Left kidney (tissue), 2 donors: Measurements from ENCODE around the gene GRM8. TPM values are rescaled to one million over a fixed set of nuclear protein-coding genes. Genes with fewer than 3 reads are reported as not detected.

Experiments
- DNase-seq: peaks from one replicate; pipeline ENCODE4 v3.0.0-alpha.2; 2013
- polyA plus RNA-seq: library from polyadenylated mRNA; unstranded; fragments of 120-200 nt; gene quantifications from one replicate; pipeline ENCODE4 v1.2.1, GENCODE V29; 2013; ENCODE audit not compliant: insufficient read length

Gene GRM8
- polyA plus RNA-seq, 1 donor, result 10.4 TPM

DNA sequence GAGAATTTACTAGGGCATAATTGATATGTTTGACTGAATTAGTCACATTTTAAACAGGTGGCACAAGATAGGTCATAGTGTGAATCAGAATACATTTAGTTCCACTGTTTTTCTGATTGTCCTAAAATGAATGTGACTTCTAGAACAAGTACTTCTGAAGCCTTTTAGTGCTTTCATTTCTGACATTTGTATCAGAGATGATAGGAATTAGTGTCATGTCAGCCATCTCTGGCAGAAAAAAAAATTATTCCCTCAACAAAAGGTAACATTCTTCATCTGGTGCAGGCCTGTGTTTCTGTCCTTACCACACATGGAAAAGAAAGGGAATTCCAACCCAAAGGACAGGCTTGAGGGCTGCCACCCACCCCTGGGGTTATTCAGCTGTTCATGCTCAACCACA is 21.3 kb downstream of the GRM8 start:
- DNase-seq, result no peak

DNA sequence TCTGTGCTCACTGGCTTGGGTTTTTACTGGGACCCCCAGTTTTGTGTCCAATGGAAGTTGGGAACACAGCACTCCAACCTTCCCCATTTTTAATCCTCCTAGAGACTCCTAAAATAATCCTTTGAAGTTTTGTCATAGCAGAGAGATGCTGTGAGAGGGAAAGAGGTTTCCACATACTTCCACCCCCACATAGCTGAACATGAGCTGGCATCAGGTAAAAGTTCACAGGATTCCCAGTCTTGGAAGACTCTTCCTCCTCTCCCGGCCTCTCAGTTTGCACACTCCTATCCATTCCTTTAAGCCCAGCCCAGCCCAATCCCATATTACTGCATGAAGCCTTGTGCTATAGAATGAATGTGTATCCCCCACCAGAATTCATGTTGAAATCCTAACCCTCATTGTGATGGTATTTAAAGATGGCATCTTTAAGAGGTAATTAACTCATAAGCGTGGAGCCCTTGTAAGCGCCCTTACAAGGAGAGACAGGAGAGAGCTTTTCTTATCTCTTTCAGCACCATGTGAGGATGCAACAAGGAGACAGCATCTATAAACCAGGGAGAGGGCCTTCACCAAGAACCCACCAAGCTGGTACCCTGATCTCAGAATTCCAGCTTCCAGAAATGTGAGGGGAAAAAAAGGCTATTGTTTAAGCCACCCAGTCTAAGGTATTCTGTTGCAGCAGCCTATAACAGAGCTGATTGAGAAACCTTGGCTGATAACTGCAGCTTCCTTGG is 22.4 kb downstream of the GRM8 start:
- DNase-seq, result no peak

DNA sequence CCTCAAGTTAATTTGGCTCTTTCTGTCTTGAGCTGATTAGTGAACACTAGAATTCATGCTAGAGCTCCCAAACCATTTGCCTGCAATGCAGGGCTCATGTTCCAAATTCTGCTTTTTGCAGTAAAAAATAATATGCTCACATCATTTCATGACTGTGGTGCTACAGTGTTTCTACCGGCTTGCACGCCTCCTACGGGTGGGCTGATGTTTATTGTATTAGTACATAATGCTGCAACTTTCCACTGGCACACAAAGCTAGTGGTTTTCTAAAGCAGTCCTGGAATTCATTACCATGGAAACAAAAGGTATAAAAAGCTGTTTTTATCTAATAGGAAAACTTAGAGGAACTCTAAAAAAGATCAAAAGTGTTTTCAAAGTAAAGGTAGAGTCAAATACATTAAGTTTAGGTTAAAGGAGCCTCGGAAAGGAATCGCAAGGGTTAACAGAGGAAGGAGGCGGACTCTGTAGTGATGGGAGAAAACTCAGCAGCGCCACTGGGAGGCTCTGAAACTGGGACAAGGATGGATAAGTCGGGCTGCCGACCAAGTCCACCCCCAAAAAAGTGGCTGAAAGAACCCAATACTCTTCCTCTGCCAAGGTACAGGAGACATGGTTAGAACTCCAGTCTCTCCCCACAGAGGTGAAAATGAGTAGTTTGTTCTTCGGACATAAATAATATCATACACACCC is 25.9 kb downstream of the GRM8 start:
- DNase-seq, result no peak

DNA sequence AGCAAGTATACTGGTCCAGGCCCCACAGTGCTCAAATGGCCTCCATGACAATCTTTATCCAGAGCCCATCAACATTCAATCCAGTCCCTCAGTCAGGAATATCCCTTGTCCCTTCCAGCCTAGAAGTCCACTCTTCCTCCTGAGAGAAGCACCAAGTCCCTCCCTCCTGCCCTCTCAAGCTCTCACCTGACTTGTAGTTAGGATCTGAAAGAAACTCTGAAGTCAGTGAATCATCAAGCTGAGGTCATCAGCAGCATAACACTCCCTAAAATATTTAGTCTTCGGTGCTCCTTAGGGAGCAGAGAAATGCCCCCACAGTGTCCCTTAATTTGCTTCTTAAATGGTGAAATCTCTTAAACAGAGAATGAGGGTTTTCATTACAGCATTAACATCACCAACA is 31.0 kb downstream of the GRM8 start:
- DNase-seq, result no peak

DNA sequence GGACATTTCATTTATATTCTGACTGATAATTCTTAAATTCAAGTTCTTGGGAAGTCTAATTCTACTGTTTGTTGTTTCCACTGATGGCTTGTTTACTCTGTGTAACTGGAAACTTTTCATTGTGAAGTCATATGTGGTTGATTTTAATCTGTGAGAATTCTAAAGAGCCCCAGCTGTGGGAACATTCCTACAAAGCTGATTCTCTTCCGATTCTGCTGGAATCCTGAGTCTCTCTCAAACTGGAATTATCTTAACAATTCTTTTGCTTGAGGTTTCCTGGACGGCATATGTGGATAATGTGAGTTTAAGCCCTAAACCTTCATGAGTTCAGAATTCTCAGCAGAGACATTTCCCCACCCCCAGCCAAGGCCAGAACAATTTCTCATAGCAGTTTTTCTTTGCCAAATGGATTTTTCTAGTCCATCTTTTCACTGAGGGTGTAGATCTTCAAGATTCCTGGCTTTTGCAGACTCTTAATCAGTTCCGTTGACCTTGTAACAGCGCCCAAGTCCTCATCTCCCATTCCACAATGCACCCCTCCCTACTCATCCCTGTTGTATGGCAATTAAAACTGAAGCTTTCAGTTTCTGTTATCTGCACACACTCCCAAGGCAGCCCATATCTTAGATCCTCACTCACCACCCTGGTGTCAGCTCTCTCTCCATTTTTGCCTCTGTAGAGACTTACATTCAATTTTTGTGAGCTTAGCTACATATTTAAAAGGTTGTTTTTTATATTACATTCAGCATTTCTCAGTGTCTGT is 37.6 kb downstream of the GRM8 start:
- DNase-seq, result no peak

DNA sequence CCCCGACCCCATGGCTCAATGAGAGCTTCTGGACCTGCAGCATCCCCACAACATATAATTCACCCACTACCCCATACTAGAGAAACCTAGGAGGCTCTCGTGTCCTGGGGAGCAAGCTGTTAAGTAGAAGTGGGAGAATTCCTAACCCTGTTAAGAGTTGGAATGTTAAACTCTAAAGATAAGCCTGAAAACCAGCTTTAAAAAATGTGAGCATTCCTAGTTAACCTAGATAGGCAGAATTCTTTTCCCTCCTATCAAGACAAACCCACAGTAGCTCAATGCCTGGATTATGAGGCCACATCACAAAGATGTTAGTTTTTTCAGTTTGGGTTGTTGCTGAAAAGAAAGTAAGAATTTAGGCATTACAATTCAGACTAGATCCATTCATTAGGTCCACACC is 42.9 kb downstream of the GRM8 start:
- DNase-seq, result no peak

DNA sequence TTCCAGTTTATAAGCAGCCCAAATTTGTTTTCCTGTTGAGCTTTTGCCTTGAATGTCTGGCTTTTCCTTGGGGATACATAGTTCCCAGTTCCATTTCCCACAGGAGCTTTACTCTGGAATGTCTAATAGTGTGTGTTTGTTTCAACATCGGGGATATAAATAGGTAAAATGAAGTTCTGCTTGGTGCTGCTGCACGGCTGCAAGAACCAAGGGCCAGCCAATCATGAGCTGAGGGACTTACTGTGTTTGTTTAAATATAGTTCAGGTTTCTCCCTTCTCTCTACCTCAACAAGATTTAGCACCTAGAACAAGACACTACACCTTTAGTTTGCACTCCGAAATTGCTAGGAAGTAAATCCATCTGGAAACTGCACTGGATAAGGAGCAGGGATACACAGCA is 43.9 kb downstream of the GRM8 start:
- DNase-seq, result no peak

DNA sequence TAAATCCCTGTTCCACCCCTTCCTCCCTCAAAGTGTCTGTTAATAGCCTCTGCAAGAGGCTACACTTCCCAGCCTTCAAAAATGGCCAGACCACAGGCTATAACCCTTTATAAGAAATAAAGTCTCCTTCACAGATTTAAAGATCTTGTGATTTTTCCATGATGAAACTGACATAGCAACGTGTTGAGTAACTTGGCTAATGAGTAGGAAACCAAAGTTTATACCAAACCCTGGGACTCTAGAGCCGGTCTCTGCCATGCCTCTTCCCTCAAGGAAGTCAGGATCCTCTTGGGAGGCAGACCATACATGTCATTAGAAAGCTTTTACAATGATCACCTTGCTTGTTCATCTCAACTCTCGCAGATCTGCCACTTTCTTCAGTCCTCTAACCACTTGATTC is 44.4 kb downstream of the GRM8 start:
- no peak for DNase-seq

DNA sequence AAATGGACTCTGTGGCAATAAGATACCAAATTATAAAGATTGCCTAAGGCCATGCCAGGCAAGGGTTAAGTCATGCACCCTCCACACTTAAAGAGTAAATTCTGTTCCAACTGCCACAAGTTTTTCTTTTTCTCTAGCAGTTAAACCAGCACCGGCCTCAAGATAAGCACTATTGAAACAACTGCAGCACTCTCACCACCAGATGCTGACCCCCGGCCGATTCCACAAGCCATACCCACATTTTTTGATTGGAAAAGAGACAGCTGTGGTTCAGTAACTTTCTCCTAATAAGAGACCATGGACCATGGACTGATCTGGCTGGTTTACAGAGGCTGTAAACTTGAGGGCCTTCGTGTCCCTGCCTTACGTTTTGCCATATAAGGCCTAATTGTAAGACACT is 44.9 kb downstream of the GRM8 start:
- DNase-seq, result no peak

DNA sequence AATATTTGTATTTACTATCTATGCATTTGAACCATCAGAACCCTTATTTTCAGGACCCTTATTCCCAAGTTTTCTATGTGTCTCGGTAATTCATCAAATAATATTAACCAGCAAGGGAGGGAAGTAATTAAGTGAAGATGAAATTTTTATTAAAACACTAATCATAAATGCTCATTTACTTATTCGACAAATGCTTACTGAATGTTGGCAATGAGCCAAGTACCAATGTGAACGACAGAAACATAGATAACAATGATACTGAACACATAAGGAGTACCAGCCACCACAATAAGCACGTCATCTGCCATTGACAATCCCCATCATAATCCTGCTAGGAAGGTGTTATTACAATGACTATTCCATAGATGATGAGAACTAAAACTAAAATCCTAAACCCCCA is 45.5 kb downstream of the GRM8 start:
- no peak for DNase-seq

DNA sequence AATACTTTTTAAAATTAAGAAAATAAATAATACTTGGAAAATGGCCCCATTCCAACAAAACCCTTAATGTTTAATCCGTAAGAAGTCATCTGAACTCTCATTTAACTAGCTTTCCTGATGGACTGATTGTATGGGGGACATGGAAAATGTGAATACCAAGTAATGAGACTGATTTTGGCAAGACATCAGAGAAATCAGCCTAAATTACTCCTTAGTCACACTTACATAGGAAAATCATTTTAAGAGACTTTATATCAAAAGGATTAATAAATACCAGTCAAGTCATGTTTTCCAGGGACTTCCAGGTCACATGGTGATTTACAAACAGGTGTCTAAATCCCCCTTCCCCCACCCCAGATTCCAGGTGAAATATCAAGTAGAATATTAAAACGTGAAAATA is 58.2 kb downstream of the GRM8 start:
- DNase-seq, result peak; percentile 21

DNA sequence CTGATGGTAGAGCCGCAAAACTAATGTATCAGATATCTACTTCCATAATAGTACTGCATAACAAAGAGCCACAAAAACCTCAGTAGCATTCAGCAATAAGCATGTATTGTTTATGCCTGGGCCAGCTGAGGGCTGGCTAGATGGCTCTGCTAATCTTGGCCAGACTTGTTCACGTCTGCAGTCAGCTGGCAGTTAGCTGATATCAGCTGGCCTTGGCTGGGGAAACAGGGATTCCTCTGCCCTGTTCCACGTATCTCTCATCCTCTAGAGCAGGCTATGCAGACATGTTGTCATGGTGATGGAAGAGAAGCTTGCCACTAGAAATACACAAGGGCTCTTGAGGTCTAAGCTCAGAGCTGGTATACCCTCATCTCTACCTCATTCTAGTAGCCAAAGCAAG is 62.9 kb downstream of the GRM8 start:
- DNase-seq, result no peak

DNA sequence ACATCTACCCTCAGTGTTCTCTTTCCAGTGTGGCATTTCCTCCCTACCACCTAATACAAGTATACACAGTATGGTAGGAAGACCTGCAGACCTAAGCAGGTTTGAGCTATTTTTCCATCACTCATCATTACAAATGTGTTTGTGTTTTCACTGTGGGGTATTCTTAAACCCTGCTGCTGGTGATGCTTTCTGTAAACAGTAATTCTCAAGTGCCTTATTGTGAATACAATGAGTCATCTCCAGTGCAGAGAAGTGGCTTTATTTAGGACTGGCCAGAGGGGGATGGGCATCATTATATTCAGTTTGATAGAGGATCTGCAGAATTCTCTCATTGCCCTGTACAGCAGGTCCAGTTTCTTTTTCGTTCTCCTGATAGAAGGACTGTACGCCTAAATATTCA is 63.7 kb downstream of the GRM8 start:
- no peak for DNase-seq

DNA sequence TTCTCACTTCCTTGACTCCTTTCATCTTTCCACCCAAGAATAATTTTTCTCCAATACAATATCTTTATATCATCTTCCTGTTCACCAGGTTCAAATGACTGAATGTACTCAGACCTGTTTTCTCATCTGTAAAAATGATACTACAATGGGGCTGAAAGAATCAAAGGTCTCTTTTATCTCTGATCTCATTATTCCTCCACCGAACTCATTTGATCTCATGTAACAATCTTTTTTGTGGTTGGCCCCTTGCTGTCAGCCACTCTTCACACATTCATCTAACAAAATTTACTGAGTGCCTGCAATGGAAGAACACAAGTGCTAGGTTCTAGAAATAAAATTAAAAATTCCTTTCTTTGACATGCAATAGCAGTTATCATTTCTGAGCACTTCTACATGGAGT is 65.0 kb downstream of the GRM8 start:
- DNase-seq, result no peak

DNA sequence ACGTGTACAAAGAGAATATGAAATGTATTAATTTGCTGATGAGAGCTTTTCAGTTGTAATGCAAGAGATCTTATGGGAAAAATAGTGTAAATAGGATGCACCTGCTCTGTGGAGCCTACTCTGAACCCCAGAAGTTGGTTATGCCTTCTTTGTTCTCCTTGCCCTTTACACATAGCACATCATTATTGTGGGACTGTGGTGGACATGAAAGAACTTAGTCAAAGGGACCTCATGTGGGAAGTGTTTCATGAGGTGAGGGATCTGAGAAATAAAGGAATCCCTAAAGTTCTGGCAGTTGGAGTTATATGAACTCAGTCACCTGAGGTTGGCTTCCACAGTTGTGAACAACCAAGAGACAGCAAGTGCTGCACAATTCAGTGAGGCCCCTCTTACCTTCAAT is 66.1 kb downstream of the GRM8 start:
- DNase-seq, result no peak

DNA sequence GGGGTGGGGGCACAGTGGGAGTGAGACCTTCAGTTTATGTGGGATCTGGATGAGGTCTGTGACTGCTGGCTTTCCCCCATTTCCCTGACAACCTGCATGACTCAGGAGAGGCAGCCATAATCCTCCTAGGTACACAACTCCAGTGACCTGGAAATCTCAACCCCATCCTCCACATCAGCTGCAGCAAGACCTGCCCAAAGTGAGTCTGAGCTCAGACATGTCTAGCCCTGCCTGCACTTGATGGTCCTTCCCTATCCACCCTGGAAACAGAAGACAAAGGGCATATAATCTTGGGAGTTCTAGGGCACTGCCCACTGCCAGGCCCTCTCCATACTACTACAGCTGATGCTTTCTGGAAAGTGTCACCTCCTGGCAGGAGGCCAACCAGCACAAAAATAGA is 75.6 kb downstream of the GRM8 start:
- DNase-seq, result no peak

DNA sequence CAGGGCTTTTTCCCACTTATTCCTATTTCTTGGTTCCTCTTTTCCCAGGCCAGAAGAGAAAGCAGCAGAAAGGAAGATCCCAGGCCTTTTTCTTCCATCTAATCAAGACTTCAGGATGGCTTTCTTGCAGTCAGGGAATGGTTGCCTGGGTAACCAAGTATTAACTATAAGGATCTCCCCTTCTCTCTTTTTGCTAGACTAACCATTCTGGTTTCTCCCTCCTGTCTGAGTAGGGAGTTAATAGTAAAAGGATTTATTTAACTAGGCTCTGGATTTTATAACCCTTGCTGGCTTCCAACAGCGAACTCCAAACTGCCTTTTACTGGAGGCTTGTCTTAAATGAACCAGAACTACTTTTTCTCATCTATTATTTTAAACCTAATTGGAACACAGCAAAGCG is 90.4 kb downstream of the GRM8 start:
- peak; percentile 0 for DNase-seq

DNA sequence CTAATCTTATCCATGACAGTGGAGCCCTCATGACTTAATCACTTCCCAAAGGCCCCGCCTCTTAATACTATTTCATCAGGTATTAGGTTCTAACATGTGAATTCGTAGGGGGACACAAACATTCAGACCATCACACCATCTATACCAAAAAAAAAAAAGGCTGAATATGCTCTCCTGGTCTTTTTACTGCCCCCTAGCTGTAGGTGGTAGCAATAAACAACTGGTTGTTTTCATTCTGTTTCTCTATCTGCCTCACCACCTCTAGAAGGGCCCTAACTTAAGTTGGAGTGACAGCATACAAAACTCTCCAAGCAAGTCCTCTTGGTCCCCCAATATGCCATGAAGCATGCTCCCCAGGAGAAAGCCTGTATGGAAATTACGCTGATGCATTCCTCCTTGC is 94.1 kb downstream of the GRM8 start:
- no peak for DNase-seq

DNA sequence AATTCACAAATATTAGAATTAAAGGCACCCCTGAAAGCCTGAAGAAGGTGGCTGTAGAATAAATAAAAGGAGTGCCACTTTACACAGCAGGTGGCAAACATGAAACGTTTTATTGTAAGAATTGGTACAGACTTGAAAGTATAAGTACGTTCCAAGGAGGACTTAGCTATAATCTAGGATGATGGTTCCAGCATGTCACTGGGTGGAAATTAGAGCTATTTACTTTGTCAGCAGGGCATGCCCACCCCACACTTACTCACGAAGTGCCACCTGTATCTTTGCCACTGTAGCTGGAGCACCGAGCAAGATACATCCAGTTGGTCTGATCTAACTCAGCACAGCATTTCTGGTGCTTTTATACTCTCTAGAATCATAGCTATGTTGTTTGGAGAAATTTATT is 97.8 kb downstream of the GRM8 start:
- DNase-seq, result no peak

DNA sequence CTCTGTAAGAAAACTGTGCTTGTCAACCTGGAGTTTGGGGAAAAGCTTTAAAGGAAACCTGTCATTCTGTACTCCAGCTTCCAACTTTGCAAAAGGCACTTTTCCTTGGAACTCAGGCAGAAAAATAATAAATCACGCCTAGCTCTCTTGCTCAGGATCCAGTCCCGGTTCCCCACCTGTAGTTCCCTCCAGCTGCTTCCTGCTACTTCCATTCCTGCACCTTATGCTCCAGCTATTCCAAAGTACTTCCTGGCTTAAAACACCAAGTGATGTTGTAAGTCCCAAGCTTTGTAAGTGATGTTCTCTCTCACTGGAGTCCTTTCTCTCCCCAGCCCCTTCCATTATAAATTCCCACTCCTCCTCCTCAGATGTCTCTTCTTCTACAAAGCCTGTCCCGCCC is 98.6 kb downstream of the GRM8 start:
- no peak for DNase-seq

DNA sequence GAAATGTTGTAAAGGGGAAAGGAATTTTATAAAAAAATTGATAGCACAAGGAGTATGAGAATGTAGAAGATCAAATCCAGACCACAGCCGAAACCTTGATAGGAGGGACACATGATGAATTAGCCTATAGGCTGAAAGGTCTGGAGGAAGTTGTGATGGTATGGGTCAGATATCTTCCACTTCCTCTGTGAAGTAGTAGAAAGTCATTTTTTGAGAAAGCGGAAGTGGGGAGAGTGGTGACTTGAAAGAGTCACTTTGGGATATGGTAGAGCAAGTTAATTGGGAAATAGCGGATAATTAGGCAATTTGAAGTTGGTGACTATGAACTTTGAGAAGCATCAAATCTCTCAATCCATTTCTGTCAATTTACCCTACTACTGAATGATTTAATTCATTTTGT is 99.4 kb downstream of the GRM8 start:
- no peak for DNase-seq

DNA sequence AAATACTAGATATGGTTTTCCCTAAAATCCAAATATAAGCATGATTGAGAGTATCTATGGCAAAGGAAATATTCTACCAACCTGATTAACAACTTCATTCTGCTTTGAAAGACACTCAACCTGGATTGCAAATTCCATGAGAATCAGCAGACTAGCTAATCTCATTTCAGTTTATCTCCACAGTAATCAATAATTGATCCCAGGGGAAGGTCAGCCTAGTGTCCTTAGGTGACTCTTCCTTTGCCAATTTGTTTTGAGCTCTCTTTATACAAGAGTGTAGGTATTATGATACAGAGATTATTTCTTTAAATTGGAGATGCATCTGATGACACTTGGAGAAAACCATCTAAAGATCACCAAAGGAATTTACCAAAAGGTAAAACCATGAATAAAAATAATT is 100.3 kb downstream of the GRM8 start:
- DNase-seq, result no peak

DNA sequence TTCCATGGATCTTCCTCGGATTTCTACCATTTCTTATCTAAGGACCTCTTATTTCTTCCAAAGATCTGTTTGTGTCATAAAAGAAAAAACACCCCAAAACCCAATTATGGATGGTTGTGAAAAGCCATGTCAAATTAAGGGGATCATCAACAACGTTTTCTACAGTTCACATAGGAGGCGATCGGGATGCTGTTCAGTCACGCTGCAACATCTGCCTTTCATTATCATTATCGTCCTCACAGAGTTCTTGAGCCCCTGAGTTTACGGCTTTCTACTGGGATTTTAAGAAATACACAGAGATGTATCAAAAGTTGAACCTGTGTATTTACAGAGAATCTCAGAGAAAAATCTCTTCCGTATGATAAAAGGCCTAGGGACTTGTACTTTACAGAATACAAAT is 101.4 kb downstream of the GRM8 start:
- no peak for DNase-seq

DNA sequence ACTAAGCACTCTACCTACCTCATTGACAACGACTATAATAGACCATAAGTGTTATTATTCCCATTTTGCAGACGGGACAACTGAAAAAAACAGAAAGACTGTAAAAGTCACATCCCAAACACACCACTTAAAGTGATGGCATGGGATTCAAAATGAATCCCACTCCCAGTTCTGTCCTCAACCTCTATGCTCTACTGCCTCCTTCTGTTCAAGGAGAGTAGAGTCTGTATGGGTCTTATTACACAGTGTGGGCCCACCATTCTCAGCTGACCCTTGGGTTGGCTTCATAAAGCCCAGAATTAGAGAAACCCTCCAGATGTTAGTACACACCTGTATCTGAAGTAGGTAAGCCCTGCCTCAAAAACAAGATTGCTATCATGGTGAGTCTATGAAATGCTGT is 102.2 kb downstream of the GRM8 start:
- no peak for DNase-seq
